Measurements from ENCODE around the gene CFAP61. TPM values are rescaled to one million over a fixed set of nuclear protein-coding genes. Genes with fewer than 3 reads are reported as not detected.

Gene CFAP61
- total RNA-seq, 1 donor from 2014 or later, result not detected

DNA sequence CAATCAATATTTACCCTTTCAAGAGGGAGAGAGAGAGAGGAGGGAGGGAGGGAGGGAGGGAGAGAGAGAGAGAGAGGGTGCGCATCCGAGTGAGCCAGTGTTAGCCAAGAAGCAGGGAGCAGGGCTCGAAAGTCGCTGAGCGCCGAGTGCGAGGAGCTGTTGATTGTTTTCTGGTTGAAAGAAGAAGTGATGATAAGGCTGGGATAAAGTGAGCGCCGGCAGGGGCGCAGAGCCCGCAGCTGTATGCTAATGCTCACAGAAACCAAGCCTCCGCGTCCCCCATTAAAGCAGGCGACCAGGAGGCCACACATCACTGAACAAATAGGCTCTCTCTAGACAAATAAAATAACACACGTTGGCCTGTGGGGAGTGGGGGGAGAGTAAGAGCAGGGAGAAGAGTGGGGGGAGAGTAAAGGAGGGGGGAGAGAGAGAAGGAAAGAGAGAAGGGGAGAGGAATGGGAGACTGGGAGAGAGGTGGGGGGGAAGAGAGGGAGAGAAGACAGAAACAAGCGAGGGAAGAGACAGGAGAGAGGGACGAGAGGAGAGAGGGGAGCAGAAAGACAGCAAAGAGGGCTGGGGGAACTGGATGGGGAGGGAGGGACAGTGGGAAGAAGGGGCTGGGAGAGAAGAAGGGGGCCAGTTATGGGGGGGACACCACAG, 310.6 kb downstream of the CFAP61 start:
- Histone ChIP-seq H3K9me3 (no peaks in the 10 kb centered on the region), H3K27ac (no peak overlapping the region), H3K27me3 (peaks cover 19% of the 10 kb centered on the region), H3K4me1 (peaks cover 2 to 9% of the 10 kb centered on the region in 2 donors), H3K36me3 (no peaks in the 10 kb centered on the region), H3K4me3 (no peak overlapping the region)
- no peak for DNase-seq (ENCODE audit: low spot score in 2 of 2)
- intact Hi-C loops (cut with DNase I), result loop anchor here (10.0 kb wide), 1 partner anchor 278 kb away; no protein-coding TSS in a partner anchor
- no peak for TF ChIP-seq CTCF (IDR thresholded peaks at IDR 0.05)

GRCh38 chr20:20363434-20363798, 311.1 kb downstream of the CFAP61 start:
- H3K4me1 ChIP-seq, result peaks cover 3 to 9% of the 10 kb centered on the region in 2 donors
- H3K9me3 ChIP-seq, result no peaks in the 10 kb centered on the region
- TF ChIP-seq CTCF (IDR thresholded peaks at IDR 0.05), result no peak
- H3K36me3 ChIP-seq, result no peaks in the 10 kb centered on the region
- H3K27ac ChIP-seq, result no peak overlapping the region
- peaks cover 19% of the 10 kb centered on the region for H3K27me3 ChIP-seq
- intact Hi-C loops (cut with DNase I), result loop anchor here (10.0 kb wide), 1 partner anchor 279 kb away; no protein-coding TSS in a partner anchor
- no peak for DNase-seq (ENCODE audit: low spot score in 2 of 2)
- no peak overlapping the region for H3K4me3 ChIP-seq

DNA sequence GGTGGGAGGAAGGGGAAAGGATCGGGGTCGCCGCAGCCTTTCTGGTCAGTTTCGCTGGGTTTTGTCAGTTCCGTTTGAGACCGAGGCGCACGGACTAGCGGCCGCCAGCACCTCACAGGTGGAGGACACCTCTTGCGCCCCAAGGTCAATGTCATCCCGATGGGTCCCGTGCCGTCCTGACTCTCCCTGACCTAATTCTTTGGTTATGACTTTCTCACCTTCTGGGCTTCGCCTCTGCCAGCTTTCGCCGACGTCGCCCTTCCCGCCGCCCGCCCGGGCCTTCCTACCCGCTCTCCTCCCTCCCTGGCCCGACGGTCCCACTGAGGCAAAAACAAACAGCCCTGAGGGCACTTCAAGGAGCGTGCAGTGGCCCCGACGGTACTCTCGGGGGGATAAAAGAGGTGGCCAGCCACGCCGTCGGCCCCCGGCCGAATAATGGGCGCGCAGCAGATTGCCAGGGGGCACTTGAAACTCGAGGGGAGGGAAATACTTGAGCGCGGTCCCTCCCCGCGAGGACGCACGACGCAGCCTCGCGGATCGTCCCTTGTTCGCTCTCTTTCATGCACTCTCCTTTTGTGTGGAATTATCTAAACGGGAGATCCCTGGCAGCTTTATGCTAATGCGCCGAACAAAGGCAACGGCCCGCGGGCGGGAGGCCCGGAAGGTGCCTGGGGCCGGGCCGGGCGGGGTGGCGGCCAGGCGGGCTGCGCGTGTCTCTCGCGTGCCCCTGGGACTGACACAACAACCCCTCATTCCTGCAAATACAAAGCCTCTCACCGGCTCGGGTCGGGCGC, 311.7 kb downstream of the CFAP61 start:
- TF ChIP-seq CTCF (IDR thresholded peaks at IDR 0.05), result no peak
- H3K4me1 ChIP-seq, result peaks cover 3 to 9% of the 10 kb centered on the region in 2 donors
- H3K9me3 ChIP-seq, result no peaks in the 10 kb centered on the region
- DNase-seq (ENCODE audit: low spot score in 2 of 2), result no peak
- no peaks in the 10 kb centered on the region for H3K36me3 ChIP-seq
- intact Hi-C loops (cut with DNase I), result loop anchor here (10.0 kb wide), 1 partner anchor 279 kb away; no protein-coding TSS in a partner anchor
- no peak overlapping the region for H3K4me3 ChIP-seq
- no peak overlapping the region for H3K27ac ChIP-seq
- peaks cover 19% of the 10 kb centered on the region for H3K27me3 ChIP-seq

- intact Hi-C loops (cut with DNase I), result loop anchor here (10.0 kb wide), 1 partner anchor 280 kb away; no protein-coding TSS in a partner anchor
Observed at GRCh38 chr20:20364593-20365479, 312.5 kb downstream of the CFAP61 start.

More at GRCh38 chr20:20364593-20365479, 312.5 kb downstream of the CFAP61 start:
- TF ChIP-seq CTCF (IDR thresholded peaks at IDR 0.05), result no peak
- Histone ChIP-seq H3K27ac (no peak overlapping the region), H3K27me3 (peaks cover 19% of the 10 kb centered on the region), H3K4me1 (peaks cover 7 to 13% of the 10 kb centered on the region in 2 donors), H3K36me3 (no peaks in the 10 kb centered on the region), H3K4me3 (no peak overlapping the region), H3K9me3 (no peaks in the 10 kb centered on the region)
- DNase-seq (ENCODE audit: low spot score in 2 of 2), result no peak

Data from ascending aorta (tissue), 2 donors.